Stimulated activated CD4-positive, alpha-beta T cell treated with anti-CD3 and anti-CD28 coated beads, Interleukin-4, amount 100 ng/mL, for 48 hours (primary cell): ENCODE results near the gene CCDC18.
"Not testable (repeated sequence)": the region's sequence is repeated elsewhere in the genome, so short reads cannot be mapped to it uniquely, and the experiment has no call there.

Experiments
- DNase-seq, 2 donors: peaks; one replicate each; pipeline ENCODE4 v3.0.0-alpha.2; 2020; ENCODE audit warnings: low read depth in 2 of 2

The CCDC18 gene

DNA sequence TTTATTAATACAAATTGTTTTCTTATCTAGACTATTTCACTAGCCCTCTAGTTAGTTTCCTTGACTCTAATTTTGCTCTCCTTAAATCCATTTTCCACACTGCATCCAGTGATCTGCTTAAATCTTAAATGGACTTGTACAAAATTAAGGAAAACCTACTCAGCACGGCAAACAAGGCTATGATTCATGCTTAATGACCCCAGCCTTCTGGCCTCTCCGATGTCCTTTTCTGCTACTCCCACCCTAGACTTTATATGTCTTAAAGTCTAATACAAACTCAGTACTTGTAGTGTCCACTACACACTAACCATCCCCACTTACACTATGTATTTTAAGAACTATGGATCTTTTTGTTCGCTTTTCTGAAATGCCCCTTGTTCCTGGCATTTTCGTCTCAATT lies 2.5 kb upstream of the CCDC18 start:
- DNase-seq: no peak

GRCh38 chr1:93178418-93178817 lies 2.1 kb upstream of the CCDC18 start:
- no peak for DNase-seq

GRCh38 chr1:93179886-93180722 lies 420 bp upstream of the CCDC18 start, which contains the start of gene TMED5:
Gene TMED5 (minus strand): TSS chr1:93180413. CDS start chr1:93180242, 171 bp downstream.
- DNase-seq: peak; percentile 85 to 93

- no peak for DNase-seq
These were observed 6.1 kb downstream of the CCDC18 start for GRCh38 chr1:93186667-93187066.

DNA sequence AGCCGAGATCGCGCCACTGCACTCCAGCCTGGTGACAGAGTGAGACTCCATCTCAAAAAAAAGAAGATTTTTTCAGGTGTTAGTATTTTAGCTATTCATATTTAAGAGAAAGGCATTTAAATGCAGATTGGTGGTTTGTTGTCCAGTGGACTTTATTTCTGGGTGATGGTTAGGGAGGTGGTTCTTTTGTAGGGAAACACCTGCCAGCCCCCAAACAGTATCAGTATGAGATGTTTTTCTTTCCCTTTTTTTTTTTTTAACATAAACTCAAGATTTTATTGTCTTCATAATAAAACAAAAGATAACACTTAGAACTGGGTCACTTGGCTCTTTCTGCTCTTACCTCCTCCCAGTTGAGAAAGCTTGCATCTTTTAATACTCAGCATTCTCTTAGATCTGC lies 9.9 kb downstream of the CCDC18 start:
- no peak for DNase-seq

GRCh38 chr1:93194231-93194990 lies 13.9 kb downstream of the CCDC18 start:
- DNase-seq: no peak

GRCh38 chr1:93196591-93196990 lies 16.1 kb downstream of the CCDC18 start:
- DNase-seq: no peak

DNA sequence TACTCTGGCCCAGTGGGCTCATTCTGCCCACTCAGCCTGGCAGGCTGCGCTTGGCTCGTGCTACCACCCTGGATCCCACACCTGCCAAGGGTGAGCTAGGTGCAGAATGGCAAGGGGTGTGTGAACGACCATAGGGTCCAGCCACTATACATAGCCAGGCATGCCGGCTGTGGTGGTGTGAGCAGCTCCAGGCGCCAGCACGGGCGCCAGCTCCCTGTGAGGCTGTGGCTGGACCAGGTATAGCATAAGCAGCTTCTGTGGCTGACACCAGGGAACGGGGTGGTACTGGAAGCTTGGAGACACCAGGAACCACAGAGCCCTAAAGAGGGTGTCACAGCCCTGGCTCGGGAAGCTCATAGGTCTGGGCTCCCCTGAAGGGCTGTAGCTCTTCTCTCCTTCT lies 18.6 kb downstream of the CCDC18 start:
- no peak for DNase-seq

- no peak for DNase-seq
These were observed 19.6 kb downstream of the CCDC18 start for GRCh38 chr1:93200086-93200620.

DNA sequence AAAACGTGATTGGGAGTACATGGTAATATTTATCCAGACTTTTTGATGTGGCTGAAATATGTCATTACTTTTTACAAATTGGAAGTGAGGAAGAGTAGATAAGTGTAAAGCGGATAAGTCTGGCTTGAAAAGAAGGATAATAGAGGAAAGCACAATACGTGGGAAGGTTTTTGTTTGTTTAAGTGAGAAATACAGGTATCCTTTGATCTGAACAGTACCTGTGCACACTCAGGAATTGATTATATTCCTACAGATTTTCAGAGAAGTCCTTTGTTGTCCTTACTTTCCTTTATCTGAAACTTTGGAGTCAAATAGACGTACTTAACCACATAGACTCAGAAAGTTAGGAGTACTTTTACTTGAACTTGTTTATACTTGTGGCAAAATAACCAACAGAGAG lies 20.2 kb downstream of the CCDC18 start:
- no peak for DNase-seq

DNA sequence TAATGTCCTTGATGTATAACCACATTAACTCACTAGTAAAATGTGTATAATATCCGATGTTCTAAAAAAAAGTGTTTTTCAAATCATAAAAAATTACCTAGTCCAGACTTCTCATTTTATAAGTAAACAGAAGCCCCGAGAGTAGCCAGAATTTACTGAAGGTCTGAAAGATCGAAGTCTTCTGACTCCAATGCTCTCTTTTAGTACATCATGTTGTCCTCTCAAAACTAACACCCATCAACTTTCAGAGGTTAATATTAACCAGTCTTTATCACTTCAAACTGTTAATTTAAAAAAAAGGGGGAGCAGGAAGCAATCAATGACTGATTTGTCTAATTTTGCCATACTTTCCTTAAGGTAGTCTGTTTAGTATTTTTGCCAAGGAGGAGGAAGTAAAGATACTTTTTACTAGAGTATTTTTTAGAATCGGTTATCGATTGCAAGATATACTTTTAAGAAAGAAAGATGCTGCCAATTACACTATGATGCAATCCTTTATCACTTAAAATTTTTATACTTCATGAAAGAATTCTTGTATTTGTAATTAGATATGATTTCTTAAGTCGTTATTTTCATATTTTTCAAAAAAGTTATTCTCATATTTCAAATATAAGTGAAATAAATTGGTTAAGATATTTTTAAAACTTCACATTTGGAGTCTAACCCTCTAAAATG lies 25.5 kb downstream of the CCDC18 start:
- no peak for DNase-seq

DNA sequence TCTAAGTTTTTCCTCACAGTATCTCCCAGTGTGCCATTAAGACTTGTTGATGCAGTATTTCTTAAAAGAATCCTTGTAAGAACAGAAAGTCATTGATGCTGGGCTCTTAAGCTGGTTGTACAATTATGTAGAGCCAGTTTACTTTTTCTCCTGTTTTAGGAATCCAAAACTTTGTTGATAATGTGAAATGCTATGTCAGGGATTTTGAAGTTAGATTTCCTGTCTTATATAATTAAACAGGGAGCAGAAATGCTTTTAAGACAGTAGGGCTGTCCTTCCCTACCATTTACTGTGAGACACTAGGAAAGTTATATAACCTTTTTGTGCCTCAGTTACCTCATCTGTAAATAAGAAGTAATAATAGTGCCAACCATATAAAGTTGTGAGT lies 26.0 kb downstream of the CCDC18 start:
- DNase-seq: no peak

DNA sequence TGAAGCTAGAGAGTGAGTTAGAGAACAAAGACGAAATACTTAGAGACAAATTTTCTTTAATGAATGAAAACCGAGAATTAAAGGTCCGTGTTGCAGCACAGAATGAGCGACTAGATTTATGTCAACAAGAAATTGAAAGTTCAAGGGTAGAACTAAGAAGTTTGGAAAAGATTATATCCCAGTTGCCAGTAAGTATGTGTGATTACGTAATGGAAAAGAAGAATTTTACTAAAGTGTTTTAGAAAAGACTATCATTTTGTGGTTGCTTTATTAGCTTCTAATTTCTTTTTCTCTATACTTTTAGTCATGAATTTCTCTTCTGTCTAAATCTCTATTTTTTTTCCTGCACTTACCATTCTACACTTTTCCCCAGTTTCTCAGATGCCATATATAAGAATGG lies 26.7 kb downstream of the CCDC18 start:
- DNase-seq: no peak

GRCh38 chr1:93215322-93215721 lies 34.8 kb downstream of the CCDC18 start:
- DNase-seq: no peak

DNA sequence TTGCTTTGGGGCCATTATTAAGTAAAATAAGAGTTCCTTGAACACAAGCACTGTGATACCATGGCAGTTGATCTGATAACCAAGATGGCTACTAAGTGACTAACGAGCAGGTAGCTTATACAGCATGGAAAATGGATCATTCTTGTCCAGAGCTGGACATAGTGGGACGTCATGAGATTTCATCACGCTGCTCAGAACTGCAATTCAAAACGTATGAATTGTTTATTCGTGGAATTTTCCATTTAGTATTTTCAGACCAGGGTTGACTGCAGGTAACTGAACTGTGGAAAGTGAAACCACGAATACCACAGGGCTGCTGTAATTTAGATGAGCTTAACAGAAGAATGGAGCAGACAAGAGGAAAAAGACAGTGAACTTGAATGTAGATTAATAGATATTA lies 38.9 kb downstream of the CCDC18 start:
- no peak for DNase-seq

- DNase-seq: not testable (repeated sequence)
These were observed 40.2 kb downstream of the CCDC18 start for GRCh38 chr1:93220716-93221115.

DNA sequence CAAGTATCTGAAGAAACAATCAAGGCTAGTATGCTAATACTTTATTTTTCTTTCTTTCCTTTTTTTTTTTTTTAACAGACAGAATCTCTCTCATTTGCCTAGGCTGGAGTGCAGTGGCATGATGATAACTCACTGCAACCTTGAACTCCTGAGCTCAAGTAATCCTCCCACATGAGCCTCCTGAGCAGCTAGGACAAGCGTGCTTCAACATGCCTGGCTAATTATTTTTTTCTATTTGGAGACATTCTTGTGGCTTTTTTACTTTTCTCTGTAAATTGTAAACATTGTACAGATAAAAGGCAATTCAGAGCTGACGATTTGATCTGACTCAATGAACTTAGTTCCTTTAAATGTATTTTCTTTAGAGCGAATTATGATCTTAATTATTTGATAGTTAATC lies 41.4 kb downstream of the CCDC18 start:
- DNase-seq: no peak

DNA sequence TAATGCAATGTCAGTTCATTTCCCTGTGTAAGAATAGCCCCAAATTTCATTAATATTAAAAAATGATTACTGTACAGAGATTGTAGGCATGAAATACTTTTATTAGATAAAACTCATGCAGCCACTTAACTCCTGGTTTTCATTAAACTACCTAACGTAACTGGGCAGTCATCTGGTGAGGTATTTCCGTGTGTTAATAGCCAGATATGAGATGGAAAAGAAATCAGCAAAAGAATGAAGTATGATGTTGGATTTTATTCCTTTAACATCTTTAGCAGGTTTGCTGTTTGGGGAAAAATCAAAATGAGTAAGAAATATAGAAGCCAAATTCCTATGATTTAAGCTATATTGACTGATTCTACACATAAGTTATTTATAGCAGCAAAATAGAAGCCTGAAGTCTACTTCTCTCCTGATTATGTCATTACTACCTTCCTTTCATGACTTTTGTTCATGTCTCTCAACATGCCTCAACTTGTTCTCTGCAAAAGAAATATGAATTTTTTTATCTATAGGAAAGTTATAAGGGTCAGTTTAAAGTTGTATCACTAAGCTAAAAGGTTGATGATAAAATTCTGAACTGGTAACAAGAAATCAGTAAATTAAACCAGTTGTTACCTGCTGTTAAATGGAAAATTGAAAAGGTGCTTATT lies 42.6 kb downstream of the CCDC18 start:
- no peak for DNase-seq

DNA sequence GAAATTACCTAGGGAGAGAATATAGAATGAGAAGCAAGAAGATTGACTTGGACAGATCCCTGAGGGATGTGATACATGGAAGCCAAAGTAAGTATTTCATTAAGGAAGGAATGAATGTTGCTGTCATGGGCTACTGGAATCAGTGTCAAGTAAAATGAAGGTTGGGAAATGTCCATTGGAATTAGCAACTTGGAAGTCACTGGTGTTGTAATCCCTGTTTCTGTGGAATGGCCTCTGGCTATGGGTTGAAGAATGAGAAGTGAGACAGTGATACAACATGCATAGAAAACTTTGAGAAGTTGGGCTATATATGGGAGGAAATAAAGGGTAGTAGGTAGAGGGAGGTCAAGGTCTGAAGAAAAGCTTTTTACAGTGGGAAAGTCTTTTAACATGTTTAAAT lies 54.7 kb downstream of the CCDC18 start:
- no peak for DNase-seq

DNA sequence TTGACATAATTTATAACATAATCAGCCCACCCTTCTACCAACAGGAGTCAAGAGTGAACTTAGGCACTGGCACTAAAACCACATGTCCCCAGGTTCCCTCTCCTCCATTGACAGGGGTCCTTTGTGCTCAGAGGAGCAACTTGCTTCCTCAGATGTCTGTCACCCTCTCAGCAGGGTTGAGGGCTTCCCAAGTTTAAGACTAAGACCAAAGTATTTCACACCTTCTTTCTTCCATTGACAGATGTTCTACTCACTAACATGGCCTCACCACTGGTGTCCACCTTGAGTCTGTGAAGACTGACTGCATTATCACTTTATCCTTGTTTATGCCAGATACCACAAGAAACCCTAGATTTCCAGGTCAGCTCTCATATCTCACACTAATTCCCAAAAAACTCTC lies 56.5 kb downstream of the CCDC18 start:
- DNase-seq: no peak

DNA sequence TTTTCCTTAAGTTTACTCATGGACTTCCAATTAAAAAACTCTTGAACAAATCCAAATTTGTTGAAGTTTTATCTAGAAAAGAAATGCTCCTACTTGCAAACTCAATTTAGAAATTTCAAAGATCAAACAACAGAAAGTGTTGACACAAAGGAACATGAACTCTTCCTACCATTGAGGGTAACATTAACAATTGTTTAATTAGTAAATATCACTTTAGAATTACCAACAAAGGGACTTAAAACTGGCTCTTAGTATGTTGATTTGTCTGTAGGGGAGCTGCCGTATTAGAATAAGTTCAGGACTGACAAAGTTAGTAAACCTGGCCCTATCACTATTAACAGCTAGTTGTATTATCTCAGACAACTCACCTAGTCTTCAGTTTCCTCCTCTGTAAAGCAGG lies 57.9 kb downstream of the CCDC18 start:
- no peak for DNase-seq

GRCh38 chr1:93239863-93240262 lies 59.3 kb downstream of the CCDC18 start:
- no peak for DNase-seq
